Astrocyte (in vitro differentiated cells and primary cell): Measurements from ENCODE around the gene VLDLR. TPM values are rescaled to one million over a fixed set of nuclear protein-coding genes. Genes with fewer than 3 reads are reported as not detected.

Experiments
- DNase-seq: peaks from one replicate; pipeline ENCODE4 v3.0.0-alpha.2; 2010; ENCODE audit warnings: low read depth
- FAIRE-seq: peaks from 2 replicates; lab custom pipeline; 2011; peaks lifted over from hg19 to GRCh38; lab: Jason Lieb, UNC
- H2AFZ ChIP-seq: 2 replicates; pipeline ENCODE4 v1.6.0; 2012; ENCODE audit warnings: low read depth, low read length, inconsistent platforms
- H3K27ac ChIP-seq: 2 replicates; pipeline ENCODE4 v1.5.1; 2011; ENCODE audit warnings: low read depth, low read length, inconsistent platforms
- H3K27me3 ChIP-seq: 2 replicates; pipeline ENCODE4 v1.6.0; 2011; ENCODE audit warnings: low read length, inconsistent platforms; ENCODE audit not compliant: insufficient read depth
- H3K36me3 ChIP-seq: 2 replicates; pipeline ENCODE4 v1.5.1; 2011; ENCODE audit warnings: low read length, inconsistent platforms; ENCODE audit not compliant: insufficient read depth
- H3K4me1 ChIP-seq: 2 replicates; pipeline ENCODE4 v1.5.1; 2011; ENCODE audit warnings: low read length, inconsistent platforms; ENCODE audit not compliant: insufficient read depth
- H3K4me2 ChIP-seq: 2 replicates; pipeline ENCODE4 v1.6.0; 2012; ENCODE audit warnings: low read length, inconsistent platforms
- H3K4me3 ChIP-seq: 2 replicates; pipeline ENCODE4 v1.5.1; 2011; ENCODE audit warnings: low read depth, mild to moderate bottlenecking, low read length, inconsistent platforms; ENCODE audit not compliant: insufficient read depth
- H3K79me2 ChIP-seq: 2 replicates; pipeline ENCODE4 v1.6.0; 2012; ENCODE audit warnings: mild to moderate bottlenecking, low read length, inconsistent platforms; ENCODE audit not compliant: insufficient read depth
- H3K9ac ChIP-seq: 2 replicates; pipeline ENCODE4 v1.6.0; 2012; ENCODE audit warnings: mild to moderate bottlenecking, low read length, inconsistent platforms
- H3K9me3 ChIP-seq: 2 replicates; pipeline ENCODE4 v1.5.1; 2012; ENCODE audit warnings: low read depth, mild to moderate bottlenecking, low read length, inconsistent platforms; ENCODE audit not compliant: insufficient read depth
- H4K20me1 ChIP-seq: 2 replicates; pipeline ENCODE4 v1.6.0; 2012; ENCODE audit warnings: low read length, inconsistent platforms; ENCODE audit not compliant: insufficient read depth
- H3K27ac Mint-ChIP-seq: one replicate; pipeline ENCODE4 v1.8.0; 2021; ENCODE audit warnings: mild to moderate bottlenecking, mixed read lengths; ENCODE audit not compliant: unreplicated experiment
- H3K27me3 Mint-ChIP-seq: one replicate; pipeline ENCODE4 v1.8.0; 2021; ENCODE audit warnings: low read depth, mixed read lengths; ENCODE audit not compliant: unreplicated experiment
- H3K36me3 Mint-ChIP-seq: one replicate; pipeline ENCODE4 v1.8.0; 2021; ENCODE audit warnings: low read depth, mixed read lengths; ENCODE audit not compliant: unreplicated experiment
- H3K4me1 Mint-ChIP-seq: one replicate; pipeline ENCODE4 v1.8.0; 2021; ENCODE audit warnings: low read depth, mixed read lengths; ENCODE audit not compliant: unreplicated experiment
- H3K4me3 Mint-ChIP-seq: one replicate; pipeline ENCODE4 v1.8.0; 2021; ENCODE audit warnings: mild to moderate bottlenecking, moderate library complexity, mixed read lengths; ENCODE audit not compliant: unreplicated experiment
- H3K9me3 Mint-ChIP-seq: one replicate; pipeline ENCODE4 v1.8.0; 2021; ENCODE audit warnings: mild to moderate bottlenecking, mixed read lengths; ENCODE audit not compliant: unreplicated experiment
- EZH2 ChIP-seq: IDR thresholded peaks from 2 replicates; pipeline ENCODE4 v1.6.1; 2012; ENCODE audit warnings: mild to moderate bottlenecking, low read length, inconsistent platforms; ENCODE audit not compliant: insufficient read depth
- total RNA-seq: library from RNA; stranded (reverse); gene quantifications from 2 replicates; pipeline ENCODE4 v1.2.1, GENCODE V29; 2021
- TF ChIP-seq, protein P1 (sequence below): IDR thresholded peaks from 2 replicates; pipeline ENCODE4 v1.5.1; 2011; ENCODE audit warnings: low read depth, mild to moderate bottlenecking, inconsistent platforms, low read length, moderate library complexity; ENCODE audit not compliant: insufficient read depth

Gene VLDLR
- total RNA-seq, 1 donor from 2014 or later = 63.2 TPM

GRCh38 chr9:2691626-2692025 lies 70.0 kb downstream of the VLDLR start:
- DNase-seq (no peak), FAIRE-seq (no peak)
- H3K4me3 ChIP-seq = no peak overlapping the region
- Mint-ChIP-seq H3K4me1 (peaks cover 5% of the 10 kb centered on the region), H3K4me3 (no peak overlapping the region), H3K9me3 (no peaks in the 10 kb centered on the region), H3K36me3 (peaks cover 3% of the 10 kb centered on the region), H3K27ac (no peak overlapping the region), H3K27me3 (no peaks in the 10 kb centered on the region)
- no peak overlapping the region for H2AFZ ChIP-seq
- H3K4me2 ChIP-seq = no peak overlapping the region
- no peak overlapping the region for H3K27ac ChIP-seq
- H3K79me2 ChIP-seq = no peaks in the 10 kb centered on the region
- no peak overlapping the region for H3K9ac ChIP-seq
- no peak for TF ChIP-seq EZH2
- TF ChIP-seq, protein P1, sequence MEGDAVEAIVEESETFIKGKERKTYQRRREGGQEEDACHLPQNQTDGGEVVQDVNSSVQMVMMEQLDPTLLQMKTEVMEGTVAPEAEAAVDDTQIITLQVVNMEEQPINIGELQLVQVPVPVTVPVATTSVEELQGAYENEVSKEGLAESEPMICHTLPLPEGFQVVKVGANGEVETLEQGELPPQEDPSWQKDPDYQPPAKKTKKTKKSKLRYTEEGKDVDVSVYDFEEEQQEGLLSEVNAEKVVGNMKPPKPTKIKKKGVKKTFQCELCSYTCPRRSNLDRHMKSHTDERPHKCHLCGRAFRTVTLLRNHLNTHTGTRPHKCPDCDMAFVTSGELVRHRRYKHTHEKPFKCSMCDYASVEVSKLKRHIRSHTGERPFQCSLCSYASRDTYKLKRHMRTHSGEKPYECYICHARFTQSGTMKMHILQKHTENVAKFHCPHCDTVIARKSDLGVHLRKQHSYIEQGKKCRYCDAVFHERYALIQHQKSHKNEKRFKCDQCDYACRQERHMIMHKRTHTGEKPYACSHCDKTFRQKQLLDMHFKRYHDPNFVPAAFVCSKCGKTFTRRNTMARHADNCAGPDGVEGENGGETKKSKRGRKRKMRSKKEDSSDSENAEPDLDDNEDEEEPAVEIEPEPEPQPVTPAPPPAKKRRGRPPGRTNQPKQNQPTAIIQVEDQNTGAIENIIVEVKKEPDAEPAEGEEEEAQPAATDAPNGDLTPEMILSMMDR = no peak
- H3K4me1 ChIP-seq = no peaks in the 10 kb centered on the region
- no peaks in the 10 kb centered on the region for H3K9me3 ChIP-seq
- H3K36me3 ChIP-seq = no peaks in the 10 kb centered on the region
- H4K20me1 ChIP-seq = no peaks in the 10 kb centered on the region
- H3K27me3 ChIP-seq = no peaks in the 10 kb centered on the region

DNA sequence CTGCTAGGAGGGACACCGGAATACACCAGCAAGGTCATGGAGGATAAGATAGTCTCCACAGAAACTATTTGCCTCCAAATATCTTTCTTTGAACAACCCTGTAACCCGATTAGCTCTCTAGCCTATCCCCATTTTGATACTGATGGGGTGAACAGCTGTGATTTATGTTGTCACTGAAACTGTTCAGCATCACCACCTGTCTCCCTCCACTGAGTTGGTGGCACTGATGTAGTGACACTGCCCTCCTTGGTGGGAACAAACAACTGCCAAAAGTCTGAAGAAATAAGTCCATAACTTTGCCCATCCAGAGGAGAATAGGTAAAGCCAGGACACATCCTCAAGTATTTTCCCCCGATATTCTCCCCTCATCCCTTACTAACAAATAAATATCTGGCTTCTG lies 71.5 kb downstream of the VLDLR start:
- TF ChIP-seq EZH2 = no peak
- TF ChIP-seq, protein P1 = no peak
- Histone ChIP-seq H3K4me2 (no peak overlapping the region), H4K20me1 (no peaks in the 10 kb centered on the region), H3K4me1 (no peaks in the 10 kb centered on the region), H3K4me3 (no peak overlapping the region), H3K9ac (no peak overlapping the region), H3K36me3 (no peaks in the 10 kb centered on the region), H2AFZ (no peak overlapping the region), H3K9me3 (no peaks in the 10 kb centered on the region), H3K79me2 (no peaks in the 10 kb centered on the region), H3K27ac (no peak overlapping the region), H3K27me3 (no peaks in the 10 kb centered on the region)
- Mint-ChIP-seq H3K9me3 (no peaks in the 10 kb centered on the region), H3K27ac (no peak overlapping the region), H3K27me3 (no peaks in the 10 kb centered on the region), H3K4me3 (no peak overlapping the region), H3K4me1 (peaks cover 5% of the 10 kb centered on the region), H3K36me3 (peaks cover 3% of the 10 kb centered on the region)
- FAIRE-seq = no peak
- DNase-seq = no peak

GRCh38 chr9:2697492-2697891 lies 75.9 kb downstream of the VLDLR start:
- no peaks in the 10 kb centered on the region for H3K9me3 ChIP-seq
- Mint-ChIP-seq H3K9me3 (no peaks in the 10 kb centered on the region), H3K27me3 (no peaks in the 10 kb centered on the region), H3K27ac (no peak overlapping the region), H3K4me3 (no peak overlapping the region), H3K36me3 (peaks cover 4% of the 10 kb centered on the region), H3K4me1 (no peaks in the 10 kb centered on the region)
- no peak overlapping the region for H3K9ac ChIP-seq
- H3K27ac ChIP-seq = no peak overlapping the region
- FAIRE-seq (no peak), DNase-seq (no peak)
- TF ChIP-seq EZH2 = no peak
- TF ChIP-seq, protein P1 = no peak
- H3K4me1 ChIP-seq = no peaks in the 10 kb centered on the region
- no peak overlapping the region for H3K4me3 ChIP-seq
- no peak overlapping the region for H2AFZ ChIP-seq
- no peaks in the 10 kb centered on the region for H3K79me2 ChIP-seq
- no peaks in the 10 kb centered on the region for H3K27me3 ChIP-seq
- no peaks in the 10 kb centered on the region for H4K20me1 ChIP-seq
- no peaks in the 10 kb centered on the region for H3K36me3 ChIP-seq
- H3K4me2 ChIP-seq = no peak overlapping the region
